Measurements from ENCODE around the gene FOXA2.

- TF ChIP-seq CTCF (IDR thresholded peaks at IDR 0.05): no peak
- no peak for TF ChIP-seq EZH2 (IDR thresholded peaks at IDR 0.05; ENCODE audit: borderline replicate concordance, insufficient read depth, low read depth, low read length, poor library complexity, severe bottlenecking)
Measured at GRCh38 chr20:22629447-22629846, 45.1 kb upstream of the FOXA2 start.
